ENCODE measurements around the gene PDCD2L. TPM values are rescaled to one million over a fixed set of nuclear protein-coding genes. Genes with fewer than 3 reads are reported as not detected.

Gene PDCD2L
- total and polyA plus RNA-seq, 2 of the 8 experiments (the other 6 are each of a cell fraction or from before 2014, with no cell fraction given): 51.5 to 78.1 TPM

GRCh38 chr19:34359140-34359953, 44.9 kb upstream of the PDCD2L start:
- peak overlapping the region; percentile 52; the same call in 1 of the 2 replicates for H2AFZ ChIP-seq (ENCODE audit: low read length)
- H3K56ac ChIP-seq (replicated peaks; ENCODE audit: insufficient read length, low read depth, low read length): peak overlapping the region; percentile 19
- no peak overlapping the region for H3K14ac ChIP-seq (ENCODE audit: insufficient read length)
- peak overlapping the region in 2 of 4 experiments; percentile 30 to 31; a peak in 3 of 7 replicates for H3K9ac ChIP-seq (replicated peaks in 1 of 4; ENCODE audit: extremely low read depth in 1 of 4, low read depth in 3 of 4, low read length in 3 of 4)
- H3K4ac ChIP-seq (replicated peaks; ENCODE audit: insufficient read length, low read depth, low read length): no peak overlapping the region
- peak overlapping the region; percentile 53 for H4K8ac ChIP-seq (ENCODE audit: extremely low read depth, insufficient read depth, low read length)
- H3K9me3 ChIP-seq (ENCODE audit: insufficient read depth in 2 of 2, low read depth in 1 of 2, low read length in 1 of 2): no peaks in the 10 kb centered on the region
- no peaks in the 10 kb centered on the region for H3K79me2 ChIP-seq (ENCODE audit: control insufficient read depth in 1 of 2, insufficient read depth in 2 of 2, low read length in 2 of 2)
- ChIA-PET CTCF (ENCODE audit: partially characterized antibody) (interaction anchor here (0.6 to 1.4 kb wide), 10 partner anchors 8 to 188 kb away, joined by 3 to 6 read pairs (median 4); no protein-coding TSS in a partner anchor), POLR2A (ENCODE audit: partially characterized antibody) (interaction anchor here (0.6 to 1.5 kb wide), 4 partner anchors 9 to 42 kb away, joined by 3 to 5 read pairs (median 3); no protein-coding TSS in a partner anchor)
- peak overlapping the region; percentile 81 for H3K18ac ChIP-seq (ENCODE audit: extremely low read depth, low read length)
- H2AK5ac ChIP-seq (ENCODE audit: low read depth, low read length): no peak overlapping the region
- H2BK5ac ChIP-seq (ENCODE audit: low read depth, low read length): peak overlapping the region; percentile 90
- H2BK12ac ChIP-seq (ENCODE audit: low read depth, low read length): peak overlapping the region; percentile 30; the same call in 1 of the 2 replicates
- peak overlapping the region; percentile 31 to 56 (median 40) for H3K4me3 ChIP-seq (ENCODE audit: extremely low read depth in 1 of 4, insufficient read depth in 2 of 4, low read depth in 3 of 4, low read length in 4 of 4)
- FAIRE-seq: no peak
- no peaks in the 10 kb centered on the region for H3K79me1 ChIP-seq (ENCODE audit: low read depth, low read length)
- no peaks in the 10 kb centered on the region for H4K20me1 ChIP-seq (replicated peaks in 1 of 2; ENCODE audit: control insufficient read depth in 1 of 2, insufficient read depth in 2 of 2, low read length in 2 of 2)
- H2BK120ac ChIP-seq (replicated peaks; ENCODE audit: low read depth, low read length): no peak overlapping the region
- H2BK15ac ChIP-seq (ENCODE audit: low read length): peak overlapping the region; percentile 98
- peak overlapping the region; percentile 26 for H4K91ac ChIP-seq (replicated peaks; ENCODE audit: insufficient read length, low read length)
- peak overlapping the region; percentile 34 to 74 for H3K4me2 ChIP-seq (ENCODE audit: insufficient read depth in 1 of 2, low read depth in 2 of 2, low read length in 2 of 2)
- peak overlapping the region; percentile 68 for H4K5ac ChIP-seq (ENCODE audit: insufficient read length, low read depth, low read length)
- no peaks in the 10 kb centered on the region for H3K27me3 ChIP-seq (replicated peaks in 1 of 4; ENCODE audit: control insufficient read depth in 3 of 4, extremely low read depth in 1 of 4, insufficient read depth in 3 of 4, low read length in 3 of 4)
- peaks cover 3 to 9% (median 3%) of the 10 kb centered on the region in 4 experiments; a peak in 5 of 7 replicates for H3K4me1 ChIP-seq (replicated peaks in 1 of 4; ENCODE audit: control insufficient read depth in 3 of 4, insufficient read depth in 4 of 4, low read length in 3 of 4)
- no peaks in the 10 kb centered on the region for H3K36me3 ChIP-seq (ENCODE audit: control insufficient read depth in 2 of 4, insufficient read depth in 4 of 4, low read length in 3 of 4)
- H3K23ac ChIP-seq (ENCODE audit: insufficient read length): no peak overlapping the region
- no peaks in the 10 kb centered on the region; the same call in 1 of the 2 replicates for H3K23me2 ChIP-seq (ENCODE audit: low read depth, low read length)
- peak; percentile 88 to 95 for DNase-seq (ENCODE audit: low read depth in 1 of 2, low spot score in 2 of 2)
- H3K27ac ChIP-seq (ENCODE audit: low read depth, low read length): no peak overlapping the region; the same call in 1 of the 2 replicates
- H2BK20ac ChIP-seq (ENCODE audit: low read length): peak overlapping the region; percentile 56; the same call in 1 of the 2 replicates
- 8% methylated on average over 61 of the region's 61 CpGs; no CpG with 5 or more reads in 1 of the 2 experiments for WGBS, 2 experiments (ENCODE audit: extremely low coverage in 1 of 2, insufficient coverage in 1 of 2, insufficient read length in 1 of 2, insufficient replicate concordance in 2 of 2, low coverage in 1 of 2, low lambda C conversion rate in 2 of 2, missing lambda C conversion rate in 1 of 2)
- TF ChIP-seq RBBP5 (IDR thresholded peaks at IDR 0.05; ENCODE audit: borderline replicate concordance, low read depth, low read length): 0 out of 2 replicates have a peak, but pooled peaks have one; percentile 20
- peak; percentile 25 to 69 (median 68); a peak in 3 of 4 replicates for TF ChIP-seq CTCF (IDR thresholded peaks at IDR 0.05; ENCODE audit: control extremely low read depth in 1 of 3, insufficient read depth in 1 of 3, low read depth in 1 of 3, low read length in 3 of 3)
- no peak for TF ChIP-seq CHD1 (IDR thresholded peaks at IDR 0.05; ENCODE audit: low read depth, low read length)
- no peak for TF ChIP-seq RXRA (IDR thresholded peaks at IDR 0.05; ENCODE audit: insufficient read depth, low read depth, low read length)
- peak; percentile 75 for TF ChIP-seq PHF8 (conservative IDR thresholded peaks at IDR 0.05; ENCODE audit: low read depth, low read length)
- TF ChIP-seq SIN3A (conservative IDR thresholded peaks at IDR 0.05 in 1 of 2, IDR thresholded peaks at IDR 0.05 in 1 of 2; ENCODE audit: low read depth in 1 of 2, low read length in 2 of 2): peak in 1 of 2 experiments; percentile 44; a peak in 2 of 4 replicates
- no peak for TF ChIP-seq TAF7 (optimal IDR thresholded peaks at IDR 0.05; ENCODE audit: borderline replicate concordance, low read depth, low read length)
